ENCODE data around the gene AP1G2. TPM values are rescaled to one million over a fixed set of nuclear protein-coding genes. Genes with fewer than 3 reads are reported as not detected.
A peak's percentile ranks its signal among the peaks of the same experiment; 100 is the strongest.

AP1G2 gene
- 55.0 TPM for total RNA-seq
- 313 TPM for polyA plus RNA-seq
- long read RNA-seq, donor 1, partial matches to known transcripts, result 0 of 3 reads
- long read RNA-seq, donor 1, other reads (novel, unspliced or antisense), result 0 of 3 reads
- long read RNA-seq, donor 2, result 0 reads
- long read RNA-seq, donor 3, partial matches to known transcripts, result 0 of 15 reads
- long read RNA-seq, donor 3, other reads (novel, unspliced or antisense), result 0 of 15 reads
- long read RNA-seq, donor 4, partial matches to known transcripts, result 0 of 5 reads
- long read RNA-seq, donor 4, other reads (novel, unspliced or antisense), result 0 of 5 reads
- long read RNA-seq, donor 5, transcript AP1G2-232 (3 exons, 459 nt), result major isoform, 5 of 19 reads
- long read RNA-seq, donor 5, partial matches to known transcripts, result 0 of 19 reads
- long read RNA-seq, donor 5, other reads (novel, unspliced or antisense), result 0 of 19 reads
- long read RNA-seq, donor 6, partial matches to known transcripts, result 20 of 29 reads
- long read RNA-seq, donor 6, other reads (novel, unspliced or antisense), result 0 of 29 reads
- long read RNA-seq, donor 7, transcript AP1G2-214 (2 exons, 658 nt), result major isoform, 6 of 11 reads
- long read RNA-seq, donor 7, partial matches to known transcripts, result 0 of 11 reads
- long read RNA-seq, donor 7, other reads (novel, unspliced or antisense), result 0 of 11 reads
- long read RNA-seq, donor 8, partial matches to known transcripts, result 0 of 2 reads
- long read RNA-seq, donor 8, other reads (novel, unspliced or antisense), result 0 of 2 reads
- long read RNA-seq, donor 9, partial matches to known transcripts, result 0 of 9 reads
- long read RNA-seq, donor 9, other reads (novel, unspliced or antisense), result 0 of 9 reads
- long read RNA-seq, donor 10, transcript AP1G2-214 (2 exons, 658 nt), result major isoform, 5 of 8 reads
- long read RNA-seq, donor 10, partial matches to known transcripts, result 0 of 8 reads
- long read RNA-seq, donor 10, other reads (novel, unspliced or antisense), result 0 of 8 reads

- WGBS, result under 1% methylated on average over 53 of the region's 53 CpGs
- peak in 8 of 9 donors; percentile 72 to 92 (median 83) for DNase-seq (ENCODE audit: low read depth in 6 of 9, low spot score in 9 of 9)
- peaks cover 0 to 17% of the 10 kb centered on the region in 2 donors for H3K27me3 ChIP-seq (ENCODE audit: control insufficient read depth in 2 of 2, insufficient read depth in 1 of 2, low read length in 1 of 2)
- peaks cover 9 to 21% of the 10 kb centered on the region in 2 donors for H3K4me1 ChIP-seq (ENCODE audit: control insufficient read depth in 2 of 2, insufficient read depth in 2 of 2, low read length in 2 of 2)
- H3K36me3 ChIP-seq (ENCODE audit: control insufficient read depth in 2 of 2, insufficient read depth in 2 of 2, low read length in 1 of 2), result peaks cover 27 to 30% of the 10 kb centered on the region in 2 donors
- peak within 1 kb of the TSS; percentile 73 to 87 for H3K27ac ChIP-seq (ENCODE audit: low read depth in 1 of 2, low read length in 1 of 2)
- no peaks in the 10 kb centered on the region for H3K9me3 ChIP-seq (ENCODE audit: control insufficient read depth in 2 of 2, insufficient read depth in 1 of 2, low read length in 1 of 2)
- peak within 1 kb of the TSS; percentile 73 to 91 for H3K4me3 ChIP-seq (ENCODE audit: low read length in 2 of 2)
These were observed at the start of gene AP1G2 for GRCh38 chr14:23567186-23568020. AP1G2 (minus strand) TSS chr14:23567791; CDS start chr14:23567314, 477 bp downstream.

DNA sequence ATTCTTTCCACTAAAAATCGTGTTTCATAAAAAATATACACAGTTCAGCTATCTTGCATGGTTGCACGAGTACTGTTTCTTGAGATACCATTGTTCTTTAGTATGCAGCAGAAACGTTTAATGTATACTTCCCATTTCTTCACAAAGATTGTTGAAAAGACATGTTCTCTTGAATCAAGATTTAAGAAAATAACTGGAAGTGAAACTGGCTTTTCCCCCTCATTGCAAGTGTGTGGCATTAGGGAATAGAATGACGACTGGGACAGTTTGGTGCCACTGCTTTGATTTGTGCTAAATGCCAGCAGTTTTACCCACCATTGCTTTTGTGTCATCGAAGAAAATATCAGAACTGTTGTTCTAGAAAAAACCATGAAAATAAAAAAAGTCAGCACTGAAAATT, 48.3 kb upstream of the AP1G2 start:
- Histone ChIP-seq H3K9me3 (ENCODE audit: control insufficient read depth in 2 of 2, insufficient read depth in 1 of 2, low read length in 1 of 2) (no peaks in the 10 kb centered on the region), H3K4me3 (ENCODE audit: low read length in 2 of 2) (no peak overlapping the region), H3K4me1 (ENCODE audit: control insufficient read depth in 2 of 2, insufficient read depth in 2 of 2, low read length in 2 of 2) (peaks cover 0 to 3% of the 10 kb centered on the region in 2 donors), H3K27ac (ENCODE audit: low read depth in 1 of 2, low read length in 1 of 2) (no peak overlapping the region), H3K27me3 (ENCODE audit: control insufficient read depth in 2 of 2, insufficient read depth in 1 of 2, low read length in 1 of 2) (no peaks in the 10 kb centered on the region), H3K36me3 (ENCODE audit: control insufficient read depth in 2 of 2, insufficient read depth in 2 of 2, low read length in 1 of 2) (no peaks in the 10 kb centered on the region)
- DNase-seq (ENCODE audit: low read depth in 6 of 9, low spot score in 9 of 9), result no peak
- 64% methylated on average over 5 of the region's 5 CpGs for WGBS

DNA sequence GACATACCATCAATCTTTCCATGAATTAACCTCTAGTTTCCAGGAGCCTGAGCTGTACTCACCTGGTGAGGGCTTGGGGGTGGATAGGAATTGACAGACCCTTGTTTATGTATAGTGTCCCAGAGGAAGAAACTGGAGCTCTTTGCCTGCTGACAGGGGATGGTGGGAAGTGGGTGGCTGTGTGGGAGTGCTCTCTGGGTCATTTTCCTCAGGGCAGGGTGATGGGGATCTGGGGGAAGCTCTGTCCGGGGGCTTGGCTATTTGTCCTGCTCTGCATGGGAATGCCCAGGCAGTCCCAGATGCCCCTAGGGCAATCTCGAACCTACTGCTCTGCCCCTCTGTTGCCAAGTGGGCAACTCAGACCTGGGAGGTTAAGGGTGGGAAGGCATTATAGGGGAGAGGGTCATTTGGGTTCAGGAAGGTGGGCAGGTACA, 46.8 kb upstream of the AP1G2 start:
- 95% methylated on average over 2 of the region's 2 CpGs for WGBS
- Histone ChIP-seq H3K4me1 (ENCODE audit: control insufficient read depth in 2 of 2, insufficient read depth in 2 of 2, low read length in 2 of 2) (peaks cover 0 to 14% of the 10 kb centered on the region in 2 donors), H3K36me3 (ENCODE audit: control insufficient read depth in 2 of 2, insufficient read depth in 2 of 2, low read length in 1 of 2) (no peaks in the 10 kb centered on the region), H3K27ac (ENCODE audit: low read depth in 1 of 2, low read length in 1 of 2) (no peak overlapping the region), H3K27me3 (ENCODE audit: control insufficient read depth in 2 of 2, insufficient read depth in 1 of 2, low read length in 1 of 2) (no peaks in the 10 kb centered on the region), H3K9me3 (ENCODE audit: control insufficient read depth in 2 of 2, insufficient read depth in 1 of 2, low read length in 1 of 2) (no peaks in the 10 kb centered on the region), H3K4me3 (ENCODE audit: low read length in 2 of 2) (no peak overlapping the region)
- no peak for DNase-seq (ENCODE audit: low read depth in 6 of 9, low spot score in 9 of 9)

- Histone ChIP-seq H3K9me3 (ENCODE audit: control insufficient read depth in 2 of 2, insufficient read depth in 1 of 2, low read length in 1 of 2) (no peaks in the 10 kb centered on the region), H3K4me1 (ENCODE audit: control insufficient read depth in 2 of 2, insufficient read depth in 2 of 2, low read length in 2 of 2) (peaks cover 0 to 14% of the 10 kb centered on the region in 2 donors), H3K36me3 (ENCODE audit: control insufficient read depth in 2 of 2, insufficient read depth in 2 of 2, low read length in 1 of 2) (no peaks in the 10 kb centered on the region), H3K27ac (ENCODE audit: low read depth in 1 of 2, low read length in 1 of 2) (no peak overlapping the region), H3K4me3 (ENCODE audit: low read length in 2 of 2) (no peak overlapping the region), H3K27me3 (ENCODE audit: control insufficient read depth in 2 of 2, insufficient read depth in 1 of 2, low read length in 1 of 2) (no peaks in the 10 kb centered on the region)
- 94% methylated on average over 6 of the region's 6 CpGs for WGBS
- no peak for DNase-seq (ENCODE audit: low read depth in 6 of 9, low spot score in 9 of 9)
These were observed 45.9 kb upstream of the AP1G2 start for GRCh38 chr14:23613242-23614070.

DNA sequence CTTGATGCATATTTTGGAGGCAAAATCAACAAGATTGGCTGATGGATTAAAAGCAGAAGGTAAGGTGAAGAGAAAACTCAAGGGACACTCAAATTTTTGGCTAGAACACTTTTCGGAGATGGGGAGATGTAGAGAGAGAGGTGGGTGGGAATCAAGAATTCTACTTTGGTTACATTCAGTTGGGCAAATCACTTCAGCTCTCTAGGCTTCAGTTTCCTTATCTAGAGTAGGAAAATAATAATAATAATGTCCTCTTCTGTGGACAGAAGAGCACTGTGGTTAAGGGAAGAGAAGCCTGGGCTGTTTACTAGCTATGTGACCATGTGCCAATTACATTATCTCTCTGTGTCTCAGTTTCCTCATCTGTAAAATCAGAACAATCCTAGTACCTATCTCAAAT, 45.2 kb upstream of the AP1G2 start:
- Histone ChIP-seq H3K27ac (ENCODE audit: low read depth in 1 of 2, low read length in 1 of 2) (no peak overlapping the region), H3K4me1 (ENCODE audit: control insufficient read depth in 2 of 2, insufficient read depth in 2 of 2, low read length in 2 of 2) (peaks cover 0 to 14% of the 10 kb centered on the region in 2 donors), H3K36me3 (ENCODE audit: control insufficient read depth in 2 of 2, insufficient read depth in 2 of 2, low read length in 1 of 2) (no peaks in the 10 kb centered on the region), H3K4me3 (ENCODE audit: low read length in 2 of 2) (no peak overlapping the region), H3K27me3 (ENCODE audit: control insufficient read depth in 2 of 2, insufficient read depth in 1 of 2, low read length in 1 of 2) (no peaks in the 10 kb centered on the region), H3K9me3 (ENCODE audit: control insufficient read depth in 2 of 2, insufficient read depth in 1 of 2, low read length in 1 of 2) (no peaks in the 10 kb centered on the region)
- DNase-seq (ENCODE audit: low read depth in 6 of 9, low spot score in 9 of 9), result no peak
- WGBS, result 98% methylated on average over 1 of the region's 1 CpG

- Histone ChIP-seq H3K4me1 (ENCODE audit: control insufficient read depth in 2 of 2, insufficient read depth in 2 of 2, low read length in 2 of 2) (peaks cover 0 to 14% of the 10 kb centered on the region in 2 donors), H3K27me3 (ENCODE audit: control insufficient read depth in 2 of 2, insufficient read depth in 1 of 2, low read length in 1 of 2) (no peaks in the 10 kb centered on the region), H3K27ac (ENCODE audit: low read depth in 1 of 2, low read length in 1 of 2) (no peak overlapping the region), H3K4me3 (ENCODE audit: low read length in 2 of 2) (no peak overlapping the region), H3K36me3 (ENCODE audit: control insufficient read depth in 2 of 2, insufficient read depth in 2 of 2, low read length in 1 of 2) (no peaks in the 10 kb centered on the region), H3K9me3 (ENCODE audit: control insufficient read depth in 2 of 2, insufficient read depth in 1 of 2, low read length in 1 of 2) (no peaks in the 10 kb centered on the region)
- WGBS, result 97% methylated on average over 4 of the region's 4 CpGs
- no peak for DNase-seq (ENCODE audit: low read depth in 6 of 9, low spot score in 9 of 9)
These were observed 44.8 kb upstream of the AP1G2 start for GRCh38 chr14:23612354-23612732.

DNA sequence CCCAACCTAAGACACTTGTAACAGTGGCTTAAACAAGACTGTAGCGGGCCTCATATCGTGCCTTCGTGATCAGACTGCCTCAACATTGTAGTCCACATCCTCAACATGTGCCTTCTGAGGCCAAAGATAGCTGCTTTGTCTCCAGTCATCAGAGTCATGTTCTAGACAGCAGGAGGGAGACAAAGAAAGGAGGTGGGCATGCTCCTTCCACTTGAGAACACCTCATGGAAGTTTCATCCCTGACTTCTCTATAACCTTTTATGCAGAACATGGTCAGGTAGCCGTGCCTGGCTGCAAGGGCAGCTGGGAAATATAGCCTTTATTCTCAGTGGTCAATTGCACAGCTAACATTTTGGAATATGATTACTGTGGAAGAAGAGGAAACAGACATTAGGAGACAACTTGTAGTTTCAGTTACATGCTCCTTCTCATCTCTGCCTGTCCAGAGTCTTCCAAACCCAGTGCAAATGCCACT, 43.3 kb upstream of the AP1G2 start:
- H3K4me1 ChIP-seq (ENCODE audit: control insufficient read depth in 2 of 2, insufficient read depth in 2 of 2, low read length in 2 of 2), result peaks cover 0 to 14% of the 10 kb centered on the region in 2 donors
- peak overlapping the region; percentile 37 to 61 for H3K27ac ChIP-seq (ENCODE audit: low read depth in 1 of 2, low read length in 1 of 2)
- no peak overlapping the region for H3K4me3 ChIP-seq (ENCODE audit: low read length in 2 of 2)
- no peaks in the 10 kb centered on the region for H3K36me3 ChIP-seq (ENCODE audit: control insufficient read depth in 2 of 2, insufficient read depth in 2 of 2, low read length in 1 of 2)
- H3K9me3 ChIP-seq (ENCODE audit: control insufficient read depth in 2 of 2, insufficient read depth in 1 of 2, low read length in 1 of 2), result no peaks in the 10 kb centered on the region
- DNase-seq (ENCODE audit: low read depth in 6 of 9, low spot score in 9 of 9), result peak in 2 of 9 donors; percentile 8 to 35
- H3K27me3 ChIP-seq (ENCODE audit: control insufficient read depth in 2 of 2, insufficient read depth in 1 of 2, low read length in 1 of 2), result no peaks in the 10 kb centered on the region
- 45% methylated on average over 4 of the region's 4 CpGs for WGBS
